ENCODE measurements around the gene CDH23. TPM values are rescaled to one million over a fixed set of nuclear protein-coding genes. Genes with fewer than 3 reads are reported as not detected.

Gene CDH23
- total RNA-seq, 1 experiment from 2014 or later, result 0.34 TPM

DNA sequence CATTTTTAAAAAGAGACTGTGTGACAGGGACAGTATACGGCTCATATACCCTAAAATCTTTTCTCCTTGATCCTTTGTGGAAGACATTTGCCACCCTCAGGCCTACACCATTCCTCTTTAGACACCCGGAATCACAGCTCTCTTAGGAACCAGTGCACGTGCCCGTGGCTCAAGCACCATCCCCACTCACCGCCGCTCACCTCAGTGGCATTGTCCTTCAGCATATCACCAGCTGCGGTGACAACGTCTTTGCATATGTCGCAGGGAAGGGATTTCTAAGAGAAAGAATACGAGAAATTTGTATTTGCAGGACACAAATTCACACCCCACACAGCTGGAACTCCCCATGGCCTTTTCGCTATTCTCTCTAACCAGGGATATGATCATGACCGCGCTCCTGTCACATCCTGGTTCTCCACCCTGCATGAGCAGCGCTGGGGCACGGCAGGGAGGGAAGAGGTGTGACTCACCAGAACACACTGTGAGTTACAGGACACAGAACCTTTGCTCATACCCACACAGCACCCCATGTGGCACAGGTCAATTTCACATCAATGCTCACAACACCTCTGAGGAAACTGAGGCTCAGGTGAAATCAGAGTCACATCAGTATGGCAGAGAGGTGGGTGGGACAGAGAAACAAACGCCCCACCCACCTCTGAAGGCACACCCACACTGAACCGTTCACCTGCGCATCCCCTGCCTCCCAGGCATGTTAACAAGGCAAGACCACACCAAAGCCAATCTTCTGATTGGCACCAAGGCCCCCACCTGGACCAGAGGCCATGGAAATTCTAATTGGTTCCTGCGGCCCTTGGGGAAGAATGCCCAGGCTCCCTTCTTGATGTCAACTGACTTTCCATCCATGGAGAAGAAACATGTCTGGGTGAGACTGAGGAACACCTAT is 435.2 kb downstream of the CDH23 start:
- intact Hi-C loops (cut with micrococcal nuclease; ENCODE audit: unreplicated experiment), result no loop called here
- no peaks in the 10 kb centered on the region for H3K9me3 ChIP-seq
- ChIA-PET CTCF (no interaction called here), POLR2A (no interaction called here)
- Mint-ChIP-seq H3K4me3 (ENCODE audit: unreplicated experiment) (no peak overlapping the region), H3K36me3 (ENCODE audit: insufficient read depth, unreplicated experiment) (peaks cover 91% of the 10 kb centered on the region), H3K9me3 (ENCODE audit: unreplicated experiment) (no peaks in the 10 kb centered on the region), H3K27ac (ENCODE audit: unreplicated experiment) (no peak overlapping the region), H3K27me3 (ENCODE audit: insufficient read depth, unreplicated experiment) (no peaks in the 10 kb centered on the region), H3K4me1 (ENCODE audit: low read depth, unreplicated experiment) (peaks cover 14% of the 10 kb centered on the region)
- H3K27me3 ChIP-seq (replicated peaks; ENCODE audit: control insufficient read depth, insufficient read depth, low read length), result no peaks in the 10 kb centered on the region
- no peak overlapping the region for H3K4me3 ChIP-seq (ENCODE audit: low read depth, low read length)
- no peak for DNase-seq
- H3K4me1 ChIP-seq, result peaks cover 16% of the 10 kb centered on the region
- TF ChIP-seq, protein P1, sequence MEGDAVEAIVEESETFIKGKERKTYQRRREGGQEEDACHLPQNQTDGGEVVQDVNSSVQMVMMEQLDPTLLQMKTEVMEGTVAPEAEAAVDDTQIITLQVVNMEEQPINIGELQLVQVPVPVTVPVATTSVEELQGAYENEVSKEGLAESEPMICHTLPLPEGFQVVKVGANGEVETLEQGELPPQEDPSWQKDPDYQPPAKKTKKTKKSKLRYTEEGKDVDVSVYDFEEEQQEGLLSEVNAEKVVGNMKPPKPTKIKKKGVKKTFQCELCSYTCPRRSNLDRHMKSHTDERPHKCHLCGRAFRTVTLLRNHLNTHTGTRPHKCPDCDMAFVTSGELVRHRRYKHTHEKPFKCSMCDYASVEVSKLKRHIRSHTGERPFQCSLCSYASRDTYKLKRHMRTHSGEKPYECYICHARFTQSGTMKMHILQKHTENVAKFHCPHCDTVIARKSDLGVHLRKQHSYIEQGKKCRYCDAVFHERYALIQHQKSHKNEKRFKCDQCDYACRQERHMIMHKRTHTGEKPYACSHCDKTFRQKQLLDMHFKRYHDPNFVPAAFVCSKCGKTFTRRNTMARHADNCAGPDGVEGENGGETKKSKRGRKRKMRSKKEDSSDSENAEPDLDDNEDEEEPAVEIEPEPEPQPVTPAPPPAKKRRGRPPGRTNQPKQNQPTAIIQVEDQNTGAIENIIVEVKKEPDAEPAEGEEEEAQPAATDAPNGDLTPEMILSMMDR (IDR thresholded peaks at IDR 0.05; ENCODE audit: insufficient read depth in 1 of 2, low read depth in 1 of 2, low read length in 1 of 2, severe bottlenecking in 1 of 2, unreplicated experiment in 1 of 2), result no peak
- no TSS peak for BruUV-seq (replicated peaks)
- peaks cover 18% of the 10 kb centered on the region for H3K36me3 ChIP-seq (ENCODE audit: control insufficient read depth, insufficient read depth, low read length)

DNA sequence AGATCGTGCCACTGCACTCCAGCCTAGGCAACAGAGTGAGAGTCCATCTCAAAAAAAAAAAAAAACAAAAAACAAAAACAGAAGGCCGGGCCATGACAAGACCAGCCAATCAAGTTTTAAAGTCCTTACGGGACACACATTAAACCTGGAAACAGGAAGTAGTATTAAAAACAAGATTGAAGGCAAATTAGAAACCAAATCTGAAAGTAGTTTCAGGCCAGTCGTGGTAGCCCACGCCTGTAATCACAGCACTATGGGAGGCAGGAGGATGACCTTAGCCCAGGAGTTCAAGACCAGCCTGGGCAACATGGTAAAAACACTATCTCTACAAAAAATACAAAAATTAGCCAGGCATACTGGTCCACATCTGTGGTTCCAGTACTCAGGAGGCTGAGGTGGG is 436.2 kb downstream of the CDH23 start:
- no peak for DNase-seq
- TF ChIP-seq, protein P1 (IDR thresholded peaks at IDR 0.05; ENCODE audit: insufficient read depth in 1 of 2, low read depth in 1 of 2, low read length in 1 of 2, severe bottlenecking in 1 of 2, unreplicated experiment in 1 of 2), result no peak
- no TSS peak for BruUV-seq (replicated peaks)
- no peaks in the 10 kb centered on the region for H3K9me3 ChIP-seq
- no peak overlapping the region for H3K4me3 Mint-ChIP-seq (ENCODE audit: unreplicated experiment)
- no peak overlapping the region for H3K4me3 ChIP-seq (ENCODE audit: low read depth, low read length)
- POLR2A ChIA-PET, result no interaction called here
- H3K36me3 Mint-ChIP-seq (ENCODE audit: insufficient read depth, unreplicated experiment), result peaks cover 91% of the 10 kb centered on the region
- CTCF ChIA-PET, result interaction anchor here (1.5 kb wide), 1 partner anchor 63 kb away, joined by 3 read pairs; no protein-coding TSS in a partner anchor
- peaks cover 27% of the 10 kb centered on the region for H3K4me1 ChIP-seq
- H3K27me3 Mint-ChIP-seq (ENCODE audit: insufficient read depth, unreplicated experiment), result no peaks in the 10 kb centered on the region
- H3K4me1 Mint-ChIP-seq (ENCODE audit: low read depth, unreplicated experiment), result peaks cover 25% of the 10 kb centered on the region
- H3K9me3 Mint-ChIP-seq (ENCODE audit: unreplicated experiment), result no peaks in the 10 kb centered on the region
- H3K27ac Mint-ChIP-seq (ENCODE audit: unreplicated experiment), result no peak overlapping the region
- H3K36me3 ChIP-seq (ENCODE audit: control insufficient read depth, insufficient read depth, low read length), result peaks cover 20% of the 10 kb centered on the region
- no peaks in the 10 kb centered on the region for H3K27me3 ChIP-seq (replicated peaks; ENCODE audit: control insufficient read depth, insufficient read depth, low read length)
- intact Hi-C loops (cut with micrococcal nuclease; ENCODE audit: unreplicated experiment), result no loop called here

DNA sequence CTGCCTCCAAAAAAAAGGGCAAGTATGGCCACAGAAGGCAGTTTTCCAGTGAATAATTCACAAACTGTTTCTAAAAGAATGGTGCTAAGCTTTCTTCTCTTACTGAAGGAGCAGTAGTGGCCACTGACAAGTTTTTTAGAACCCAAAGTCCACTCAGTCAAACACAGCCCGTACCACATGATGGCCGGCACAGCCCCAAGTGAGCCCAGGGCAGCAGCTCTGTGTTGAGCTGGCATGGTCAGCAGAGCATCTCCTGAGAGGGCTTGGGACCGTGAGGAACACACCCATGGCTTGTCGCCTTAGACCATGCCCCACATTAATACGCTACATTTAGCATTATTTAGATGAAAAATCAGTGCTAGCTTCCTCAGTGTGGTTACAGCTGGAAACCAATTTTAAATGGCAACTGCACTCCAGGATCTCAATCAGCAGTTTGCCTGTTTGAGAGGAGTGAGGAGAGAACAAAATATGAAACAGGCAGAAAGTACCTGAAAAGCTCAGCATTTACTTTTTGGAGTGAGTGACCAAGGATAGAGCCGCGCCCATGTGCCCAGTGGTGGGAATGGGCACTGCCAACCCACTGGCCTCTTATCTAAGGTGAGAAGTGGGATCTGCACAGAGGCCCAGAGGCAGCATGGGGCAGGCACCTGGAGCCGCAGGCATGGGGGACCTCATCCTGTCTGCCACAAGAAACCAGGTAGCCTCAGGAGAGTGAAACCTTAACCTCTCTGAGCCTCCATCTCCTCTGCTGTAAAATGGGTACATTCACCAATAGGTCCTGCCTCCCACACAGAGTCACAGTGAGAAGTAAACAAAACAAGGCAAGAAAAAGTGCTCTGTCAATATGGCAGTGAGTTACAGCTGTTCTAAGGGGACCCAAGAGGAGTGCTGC is 437.0 kb downstream of the CDH23 start:
- H3K27me3 ChIP-seq (replicated peaks; ENCODE audit: control insufficient read depth, insufficient read depth, low read length), result no peaks in the 10 kb centered on the region
- intact Hi-C loops (cut with micrococcal nuclease; ENCODE audit: unreplicated experiment), result no loop called here
- no peak overlapping the region for H3K4me3 ChIP-seq (ENCODE audit: low read depth, low read length)
- POLR2A ChIA-PET, result no interaction called here
- peaks cover 34% of the 10 kb centered on the region for H3K4me1 ChIP-seq
- DNase-seq, result no peak
- peaks cover 91% of the 10 kb centered on the region for H3K36me3 Mint-ChIP-seq (ENCODE audit: insufficient read depth, unreplicated experiment)
- CTCF ChIA-PET, result interaction anchor here (1.5 kb wide), 1 partner anchor 63 kb away, joined by 3 read pairs; no protein-coding TSS in a partner anchor
- no TSS peak for BruUV-seq (replicated peaks)
- H3K4me3 Mint-ChIP-seq (ENCODE audit: unreplicated experiment), result no peak overlapping the region
- TF ChIP-seq, protein P1 (IDR thresholded peaks at IDR 0.05; ENCODE audit: insufficient read depth in 1 of 2, low read depth in 1 of 2, low read length in 1 of 2, severe bottlenecking in 1 of 2, unreplicated experiment in 1 of 2), result no peak
- no peak overlapping the region for H3K27ac Mint-ChIP-seq (ENCODE audit: unreplicated experiment)
- no peaks in the 10 kb centered on the region for H3K9me3 Mint-ChIP-seq (ENCODE audit: unreplicated experiment)
- H3K27me3 Mint-ChIP-seq (ENCODE audit: insufficient read depth, unreplicated experiment), result no peaks in the 10 kb centered on the region
- H3K36me3 ChIP-seq (ENCODE audit: control insufficient read depth, insufficient read depth, low read length), result peaks cover 20% of the 10 kb centered on the region
- no peaks in the 10 kb centered on the region for H3K9me3 ChIP-seq
- H3K4me1 Mint-ChIP-seq (ENCODE audit: low read depth, unreplicated experiment), result peaks cover 32% of the 10 kb centered on the region

Measured in Caco-2 (cell line).